HepG2 (cell line): ENCODE measurements around the gene ISY1. TPM values are rescaled to one million over a fixed set of nuclear protein-coding genes. Genes with fewer than 3 reads are reported as not detected.

ENCODE experiments used
- ARNTL ChIP-seq: sonication (generic); formaldehyde crosslinking; IDR thresholded peaks from 2 replicates; pipeline ENCODE4 v1.4.0; 2020; ENCODE audit warnings: mild to moderate bottlenecking, missing genetic modification reagents
- CREM ChIP-seq, 2 experiments: sonication (generic) in 1 of 2; formaldehyde crosslinking in 1 of 2; IDR thresholded peaks; 2 replicates each; pipeline versions ENCODE4 v1.4.0 to v1.6.1; 2016 to 2020; ENCODE audit warnings: antibody characterized with exemption in 1 of 2, mild to moderate bottlenecking in 1 of 2, missing genetic modification reagents in 1 of 2
- HMG20A ChIP-seq: IDR thresholded peaks from 2 replicates; pipeline ENCODE4 v1.6.1; 2016; ENCODE audit warnings: borderline replicate concordance
- NFIB ChIP-seq: sonication (generic); formaldehyde crosslinking; IDR thresholded peaks from 2 replicates; pipeline ENCODE4 v1.9.0; 2021; ENCODE audit warnings: missing genetic modification reagents, mild to moderate bottlenecking, borderline replicate concordance
- RAD21 ChIP-seq: fragments of 450-650 bp; formaldehyde crosslinking; IDR thresholded peaks from 2 replicates; pipeline ENCODE4 v1.5.0; 2020; ENCODE audit warnings: mild to moderate bottlenecking
- RBAK ChIP-seq: sonication (generic); formaldehyde crosslinking; IDR thresholded peaks from 2 replicates; pipeline ENCODE4 v1.5.1; 2020; ENCODE audit warnings: mild to moderate bottlenecking, missing genetic modification reagents
- SRF ChIP-seq: IDR thresholded peaks from 2 replicates; pipeline ENCODE4 v1.6.1; 2011; ENCODE audit warnings: mild to moderate bottlenecking, low read depth, low read length, moderate library complexity
- TP53 ChIP-seq: sonication (generic); formaldehyde crosslinking; conservative IDR thresholded peaks from 2 replicates; pipeline ENCODE4 v1.4.0; 2020; ENCODE audit warnings: missing genetic modification reagents
- YEATS2 ChIP-seq: sonication (generic); formaldehyde crosslinking; IDR thresholded peaks from 2 replicates; pipeline ENCODE4 v1.4.0; 2020; ENCODE audit warnings: missing genetic modification reagents, borderline replicate concordance
- ZFY ChIP-seq: sonication (generic); formaldehyde crosslinking; IDR thresholded peaks from 2 replicates; pipeline ENCODE4 v1.4.0; 2020; ENCODE audit warnings: missing genetic modification reagents
- ZNF564 ChIP-seq: sonication (generic); formaldehyde crosslinking; IDR thresholded peaks from 2 replicates; pipeline ENCODE4 v1.8.1; 2023; ENCODE audit warnings: mild to moderate bottlenecking, missing genetic modification reagents
- ZNF782 ChIP-seq: sonication (generic); formaldehyde crosslinking; IDR thresholded peaks from 2 replicates; pipeline ENCODE4 v1.4.0; 2020; ENCODE audit warnings: missing genetic modification reagents, mild to moderate bottlenecking, borderline replicate concordance
- polyA plus RNA-seq, 8 experiments: library from polyadenylated mRNA; depleted of rRNA in 3 of 8; stranded (reverse) in 7 of 8; unstranded in 1 of 8; fragments of >200 nt; fragmentation: Illumina TruSeq in 4 of 8; extraction: Trizol in 4 of 8; gene quantifications; 2 replicates each; pipeline versions ENCODE4 v1.2.1 to v1.2.3, GENCODE V29; 2011 to 2016; ENCODE audit warnings: low read depth in 4 of 8, missing spikeins in 1 of 8, mixed read lengths in 1 of 8; ENCODE audit not compliant: insufficient read depth in 1 of 8
- total RNA-seq, 5 experiments: library from RNA; depleted of rRNA; stranded (reverse); fragments of >200 nt; fragmentation: Illumina TruSeq; extraction: Trizol; gene quantifications; 2 replicates each; pipeline ENCODE4 v1.2.3, GENCODE V29; 2016; ENCODE audit warnings: low read depth in 1 of 5
- TF ChIP-seq, protein P1 (sequence below): sonication (generic); formaldehyde crosslinking; IDR thresholded peaks from 2 replicates; pipeline ENCODE4 v1.4.0; 2020; ENCODE audit warnings: missing genetic modification reagents, mild to moderate bottlenecking, borderline replicate concordance
- TF ChIP-seq, protein P2 (sequence below): sonication (generic); formaldehyde crosslinking; IDR thresholded peaks from 2 replicates; pipeline ENCODE4 v1.4.0; 2020; ENCODE audit warnings: missing genetic modification reagents; ENCODE audit errors: not compliant biosample characterization
- TF ChIP-seq, protein P3 (sequence below): sonication (generic); formaldehyde crosslinking; IDR thresholded peaks from 2 replicates; pipeline ENCODE4 v1.5.0; 2020; ENCODE audit warnings: missing genetic modification reagents, mild to moderate bottlenecking, borderline replicate concordance
- TF ChIP-seq, protein P4 (sequence below): sonication (generic); formaldehyde crosslinking; IDR thresholded peaks from 2 replicates; pipeline ENCODE4 v1.5.1; 2020; ENCODE audit warnings: mild to moderate bottlenecking, missing genetic modification reagents
- TF ChIP-seq, protein P5 (sequence below): IDR thresholded peaks from 2 replicates; pipeline ENCODE4 v1.6.1; 2016; ENCODE audit warnings: missing biosample characterization, missing genetic modification reagents, low read depth

ISY1 gene
- total and polyA plus RNA-seq, 2 of the 13 experiments (the other 11 are each of a cell fraction or from before 2014, with no cell fraction given), result 21.0 to 39.1 TPM

DNA sequence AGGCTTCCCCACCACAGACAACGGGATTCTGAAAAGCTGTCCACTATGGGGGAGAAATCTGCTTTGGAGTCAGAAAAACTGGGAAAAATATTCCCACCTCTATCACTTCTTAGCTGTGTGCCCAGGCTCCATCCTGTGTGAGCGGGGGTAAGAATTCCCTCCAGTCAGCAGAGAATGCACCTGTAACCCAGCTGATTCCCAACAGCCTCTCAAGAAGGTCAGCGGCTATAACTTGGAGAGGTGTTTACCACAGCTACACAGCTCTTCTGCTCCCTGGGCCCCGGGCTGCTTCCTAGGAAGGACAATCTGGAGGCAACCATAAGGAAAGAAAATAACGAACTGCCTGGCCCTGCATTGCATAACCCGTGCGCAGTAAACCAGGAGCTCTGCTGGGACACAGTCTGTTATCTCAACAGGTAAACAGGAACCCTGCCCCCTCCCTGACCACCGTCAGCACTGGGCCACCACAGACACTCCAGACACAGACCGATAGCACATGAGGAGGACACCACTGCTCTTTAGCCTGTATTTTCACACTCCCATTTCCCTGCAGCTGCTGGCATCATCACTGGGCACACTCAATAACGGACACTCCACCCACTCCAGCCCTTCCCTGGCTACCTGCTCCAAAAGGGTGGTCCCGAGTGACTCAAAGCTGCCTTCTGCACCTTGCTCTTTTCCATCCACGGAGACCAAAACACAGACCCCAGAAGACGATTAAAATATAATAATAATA, 41.3 kb downstream of the ISY1 start (continued):
- TF ChIP-seq, protein P1, sequence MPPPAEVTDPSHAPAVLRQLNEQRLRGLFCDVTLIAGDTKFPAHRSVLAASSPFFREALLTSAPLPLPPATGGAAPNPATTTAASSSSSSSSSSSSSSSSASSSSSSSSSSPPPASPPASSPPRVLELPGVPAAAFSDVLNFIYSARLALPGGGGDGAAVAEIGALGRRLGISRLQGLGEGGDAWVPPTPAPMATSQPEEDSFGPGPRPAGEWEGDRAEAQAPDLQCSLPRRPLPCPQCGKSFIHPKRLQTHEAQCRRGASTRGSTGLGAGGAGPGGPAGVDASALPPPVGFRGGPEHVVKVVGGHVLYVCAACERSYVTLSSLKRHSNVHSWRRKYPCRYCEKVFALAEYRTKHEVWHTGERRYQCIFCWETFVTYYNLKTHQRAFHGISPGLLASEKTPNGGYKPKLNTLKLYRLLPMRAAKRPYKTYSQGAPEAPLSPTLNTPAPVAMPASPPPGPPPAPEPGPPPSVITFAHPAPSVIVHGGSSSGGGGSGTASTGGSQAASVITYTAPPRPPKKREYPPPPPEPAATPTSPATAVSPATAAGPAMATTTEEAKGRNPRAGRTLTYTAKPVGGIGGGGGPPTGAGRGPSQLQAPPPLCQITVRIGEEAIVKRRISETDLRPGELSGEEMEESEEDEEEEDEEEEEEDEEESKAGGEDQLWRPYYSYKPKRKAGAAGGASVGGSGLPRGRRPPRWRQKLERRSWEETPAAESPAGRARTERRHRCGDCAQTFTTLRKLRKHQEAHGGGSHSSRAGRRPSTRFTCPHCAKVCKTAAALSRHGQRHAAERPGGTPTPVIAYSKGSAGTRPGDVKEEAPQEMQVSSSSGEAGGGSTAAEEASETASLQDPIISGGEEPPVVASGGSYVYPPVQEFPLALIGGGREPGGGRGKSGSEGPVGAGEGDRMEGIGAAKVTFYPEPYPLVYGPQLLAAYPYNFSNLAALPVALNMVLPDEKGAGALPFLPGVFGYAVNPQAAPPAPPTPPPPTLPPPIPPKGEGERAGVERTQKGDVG, result no peak; the same call in 1 of the 2 replicates
- TF ChIP-seq SRF, result no peak
- peak; percentile 49; the same call in 1 of the 2 replicates for TF ChIP-seq ZFY (CRISPR knock-in tag)
- TF ChIP-seq CREM (IDR thresholded peaks at IDR 0.05), result peak; percentile 82; the same call in 1 of the 2 replicates
- no peak for TF ChIP-seq CREM (CRISPR knock-in tag; IDR thresholded peaks at IDR 0.05)
- TF ChIP-seq, protein P2, sequence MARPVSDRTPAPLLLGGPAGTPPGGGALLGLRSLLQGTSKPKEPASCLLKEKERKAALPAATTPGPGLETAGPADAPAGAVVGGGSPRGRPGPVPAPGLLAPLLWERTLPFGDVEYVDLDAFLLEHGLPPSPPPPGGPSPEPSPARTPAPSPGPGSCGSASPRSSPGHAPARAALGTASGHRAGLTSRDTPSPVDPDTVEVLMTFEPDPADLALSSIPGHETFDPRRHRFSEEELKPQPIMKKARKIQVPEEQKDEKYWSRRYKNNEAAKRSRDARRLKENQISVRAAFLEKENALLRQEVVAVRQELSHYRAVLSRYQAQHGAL (CRISPR knock-in tag), result no peak
- TF ChIP-seq, protein P3, sequence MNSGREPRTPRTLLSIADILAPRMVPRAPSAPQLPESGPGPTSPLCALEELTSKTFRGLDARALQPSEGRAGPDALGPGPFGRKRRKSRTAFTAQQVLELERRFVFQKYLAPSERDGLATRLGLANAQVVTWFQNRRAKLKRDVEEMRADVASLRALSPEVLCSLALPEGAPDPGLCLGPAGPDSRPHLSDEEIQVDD (CRISPR knock-in tag), result peak; percentile 58; the same call in 1 of the 2 replicates
- peak; percentile 44; the same call in 1 of the 2 replicates for TF ChIP-seq ZNF564 (CRISPR knock-in tag)
- no peak for TF ChIP-seq ZNF782
- no peak for TF ChIP-seq TP53
- TF ChIP-seq, protein P4, sequence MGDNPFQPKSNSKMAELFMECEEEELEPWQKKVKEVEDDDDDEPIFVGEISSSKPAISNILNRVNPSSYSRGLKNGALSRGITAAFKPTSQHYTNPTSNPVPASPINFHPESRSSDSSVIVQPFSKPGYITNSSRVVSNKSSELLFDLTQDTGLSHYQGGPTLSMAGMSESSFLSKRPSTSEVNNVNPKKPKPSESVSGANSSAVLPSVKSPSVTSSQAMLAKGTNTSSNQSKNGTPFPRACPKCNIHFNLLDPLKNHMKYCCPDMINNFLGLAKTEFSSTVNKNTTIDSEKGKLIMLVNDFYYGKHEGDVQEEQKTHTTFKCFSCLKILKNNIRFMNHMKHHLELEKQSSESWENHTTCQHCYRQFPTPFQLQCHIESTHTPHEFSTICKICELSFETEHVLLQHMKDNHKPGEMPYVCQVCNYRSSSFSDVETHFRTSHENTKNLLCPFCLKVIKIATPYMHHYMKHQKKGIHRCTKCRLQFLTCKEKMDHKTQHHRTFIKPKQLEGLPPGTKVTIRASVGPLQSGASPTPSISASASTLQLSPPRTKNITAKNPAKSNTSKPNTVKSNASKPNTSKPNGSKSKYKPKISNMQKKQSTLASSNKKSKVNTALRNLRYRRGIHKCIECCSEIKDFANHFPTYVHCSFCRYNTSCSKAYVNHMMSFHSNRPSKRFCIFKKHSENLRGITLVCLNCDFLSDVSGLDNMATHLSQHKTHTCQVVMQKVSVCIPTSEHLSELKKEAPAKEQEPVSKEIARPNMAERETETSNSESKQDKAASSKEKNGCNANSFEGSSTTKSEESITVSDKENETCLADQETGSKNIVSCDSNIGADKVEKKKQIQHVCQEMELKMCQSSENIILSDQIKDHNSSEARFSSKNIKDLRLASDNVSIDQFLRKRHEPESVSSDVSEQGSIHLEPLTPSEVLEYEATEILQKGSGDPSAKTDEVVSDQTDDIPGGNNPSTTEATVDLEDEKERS (CRISPR knock-in tag), result 0 out of 2 replicates have a peak, but pooled peaks have one; percentile 29
- no peak for TF ChIP-seq NFIB (CRISPR knock-in tag)
- peak; percentile 69; the same call in 1 of the 2 replicates for TF ChIP-seq YEATS2 (CRISPR knock-in tag)
- peak; percentile 70; the same call in 1 of the 2 replicates for TF ChIP-seq ARNTL (CRISPR knock-in tag)
- TF ChIP-seq RAD21 (CRISPR knock-in tag), result no peak
- TF ChIP-seq, protein P5, sequence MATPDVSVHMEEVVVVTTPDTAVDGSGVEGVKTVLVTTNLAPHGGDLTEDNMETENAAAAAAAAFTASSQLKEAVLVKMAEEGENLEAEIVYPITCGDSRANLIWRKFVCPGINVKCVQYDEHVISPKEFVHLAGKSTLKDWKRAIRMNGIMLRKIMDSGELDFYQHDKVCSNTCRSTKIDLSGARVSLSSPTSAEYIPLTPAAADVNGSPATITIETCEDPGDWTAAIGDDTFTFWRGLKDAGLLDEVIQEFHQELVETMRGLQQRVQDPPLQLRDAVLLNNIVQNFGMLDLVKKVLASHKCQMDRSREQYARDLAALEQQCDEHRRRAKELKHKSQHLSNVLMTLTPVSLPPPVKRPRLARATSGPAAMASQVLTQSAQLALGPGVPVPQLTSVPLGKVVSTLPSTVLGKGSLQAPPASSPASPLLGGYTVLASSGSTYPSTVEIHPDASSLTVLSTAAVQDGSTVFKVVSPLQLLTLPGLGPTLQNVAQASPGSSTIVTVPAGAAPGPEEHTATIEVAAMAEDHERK, result no peak
- TF ChIP-seq RBAK, result no peak
- TF ChIP-seq HMG20A, result peak; percentile 74
